Activated naive CD8-positive, alpha-beta T cell treated with anti-CD3 and anti-CD28 coated beads, Interleukin-2, amount 10 ng/mL, durations not matched to agents 7 days and 5 days (primary cell): ENCODE data around the gene PIP4K2A. TPM values are rescaled to one million over a fixed set of nuclear protein-coding genes. Genes with fewer than 3 reads are reported as not detected.
A peak's percentile ranks its signal among the peaks of the same experiment; 100 is the strongest.

Experiments used
- ATAC-seq: fragments of 150-1000 bp; cut with Tn5 transposase; one replicate; pipeline ENCODE4 v1.10.0; 2021; ENCODE audit warnings: low read depth, moderate library complexity
- POLR2A ChIA-PET: fragments of 350-600 bp; sonication (Branson Sonifier 250); formaldehyde crosslinking; loops from one replicate; lab custom pipeline; 2021; ENCODE audit warnings: antibody characterized with exemption; lab: Charles Lee
- DNase-seq: peaks from one replicate; pipeline ENCODE4 v3.0.0; 2021
- H3K27ac Mint-ChIP-seq: one replicate; pipeline ENCODE4 v1.8.0; 2022; ENCODE audit warnings: mild to moderate bottlenecking, mixed read lengths
- H3K27me3 Mint-ChIP-seq: one replicate; pipeline ENCODE4 v1.8.0; 2022; ENCODE audit warnings: mild to moderate bottlenecking, moderate library complexity, mixed read lengths
- H3K36me3 Mint-ChIP-seq: one replicate; pipeline ENCODE4 v1.8.0; 2021; ENCODE audit warnings: mild to moderate bottlenecking, mixed read lengths
- H3K4me1 Mint-ChIP-seq: one replicate; pipeline ENCODE4 v1.8.0; 2021; ENCODE audit warnings: mixed read lengths
- H3K4me3 Mint-ChIP-seq: one replicate; pipeline ENCODE4 v1.8.0; 2022; ENCODE audit warnings: mild to moderate bottlenecking, moderate library complexity, mixed read lengths
- H3K9me3 Mint-ChIP-seq: one replicate; pipeline ENCODE4 v1.8.0; 2021; ENCODE audit warnings: mixed read lengths
- total RNA-seq, 2 experiments: library from RNA; stranded (reverse); gene quantifications; one replicate each; pipeline ENCODE4 v1.2.3, GENCODE V29; 2021

PIP4K2A gene
- total RNA-seq, 2 experiments from 2014 or later, result 179 to 199 TPM

DNA sequence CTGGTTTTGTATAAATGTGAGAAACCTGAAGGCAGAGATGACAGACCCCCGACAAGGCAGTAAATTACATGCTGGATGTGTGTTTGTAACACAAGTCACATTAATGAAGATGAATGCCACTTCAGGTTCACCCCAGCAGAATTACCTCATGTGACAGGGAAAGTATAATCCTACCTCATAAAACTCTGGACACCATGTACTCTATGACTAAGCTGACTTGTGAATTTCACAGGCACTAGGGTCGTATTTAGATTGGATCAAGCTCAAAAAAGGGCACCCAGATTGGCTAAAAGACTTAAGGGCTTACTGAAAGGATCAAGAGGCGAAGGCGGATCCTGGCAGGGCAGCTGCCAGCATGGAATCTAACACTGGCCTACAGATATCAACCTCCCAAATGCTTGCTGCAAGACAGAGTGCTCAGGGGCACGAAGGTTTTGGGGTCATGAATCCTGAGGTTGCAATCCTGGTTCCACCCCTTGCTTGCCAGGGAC lies 161.4 kb downstream of the PIP4K2A start:
- ATAC-seq (no peak), DNase-seq (no peak)
- POLR2A ChIA-PET, result no interaction called here
- Mint-ChIP-seq H3K27ac (no peak overlapping the region), H3K4me1 (peaks cover 8% of the 10 kb centered on the region), H3K36me3 (peaks cover 17% of the 10 kb centered on the region), H3K4me3 (no peak overlapping the region), H3K27me3 (no peaks in the 10 kb centered on the region), H3K9me3 (no peaks in the 10 kb centered on the region)

DNA sequence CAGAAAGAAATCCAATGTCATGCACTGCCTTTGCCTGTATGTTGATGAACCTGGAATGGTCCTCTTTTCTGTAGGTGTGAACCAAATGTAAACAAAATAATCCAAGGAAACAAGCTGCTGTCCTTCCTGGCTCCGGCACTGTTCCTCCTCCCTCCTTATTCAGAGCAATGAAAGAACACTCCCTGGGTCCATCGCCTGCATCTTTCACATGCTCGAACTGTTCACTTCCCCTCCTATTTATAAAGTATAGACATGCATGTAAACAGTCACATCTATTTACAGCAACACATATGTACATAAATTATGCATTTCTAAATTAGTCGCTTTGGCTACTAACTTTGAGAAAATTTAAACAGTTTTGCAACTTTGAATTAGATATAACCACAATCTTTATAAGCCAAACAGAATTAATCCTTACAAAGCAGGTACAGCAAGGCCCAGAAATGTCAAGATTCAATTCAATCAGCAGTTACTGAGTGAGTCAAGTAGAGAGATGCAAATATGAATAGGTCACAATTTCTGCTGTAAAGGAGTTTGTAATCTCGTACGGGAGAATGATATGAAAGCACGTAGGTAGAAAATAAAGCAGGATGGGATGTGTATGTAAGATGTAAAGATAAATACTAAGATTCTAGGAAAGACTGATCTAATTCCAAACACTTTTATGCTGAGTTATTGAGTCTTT lies 162.6 kb downstream of the PIP4K2A start:
- POLR2A ChIA-PET, result no interaction called here
- H3K9me3 Mint-ChIP-seq, result no peaks in the 10 kb centered on the region
- DNase-seq, result no peak
- no peak overlapping the region for H3K4me3 Mint-ChIP-seq
- H3K27me3 Mint-ChIP-seq, result no peaks in the 10 kb centered on the region
- ATAC-seq, result no peak
- H3K4me1 Mint-ChIP-seq, result peaks cover 10% of the 10 kb centered on the region
- peaks cover 27% of the 10 kb centered on the region for H3K36me3 Mint-ChIP-seq
- no peak overlapping the region for H3K27ac Mint-ChIP-seq

DNA sequence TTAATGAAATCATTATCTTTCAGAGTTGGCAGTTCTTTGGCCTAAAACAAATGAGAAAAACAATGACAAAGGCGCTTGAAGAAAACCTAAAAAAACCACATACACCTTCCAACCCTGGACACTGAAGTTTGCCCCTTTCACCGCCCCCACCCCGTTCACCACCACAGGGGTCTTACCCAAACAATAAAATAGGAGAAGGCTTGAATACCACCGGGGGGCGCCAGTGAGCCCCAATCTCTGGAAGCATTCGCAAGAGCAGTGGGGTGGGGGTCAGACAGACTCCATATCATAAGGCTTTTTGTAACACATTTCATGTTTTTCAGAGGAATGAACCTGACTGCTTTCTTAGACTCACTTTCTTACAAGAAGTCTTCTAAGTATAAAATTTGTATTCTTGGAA lies 163.6 kb downstream of the PIP4K2A start:
- POLR2A ChIA-PET, result no interaction called here
- Mint-ChIP-seq H3K36me3 (peaks cover 33% of the 10 kb centered on the region), H3K4me1 (peaks cover 10% of the 10 kb centered on the region), H3K27me3 (no peaks in the 10 kb centered on the region), H3K9me3 (no peaks in the 10 kb centered on the region), H3K27ac (peak overlapping the region; percentile 30), H3K4me3 (no peak overlapping the region)
- ATAC-seq (no peak), DNase-seq (peak; percentile 71)

DNA sequence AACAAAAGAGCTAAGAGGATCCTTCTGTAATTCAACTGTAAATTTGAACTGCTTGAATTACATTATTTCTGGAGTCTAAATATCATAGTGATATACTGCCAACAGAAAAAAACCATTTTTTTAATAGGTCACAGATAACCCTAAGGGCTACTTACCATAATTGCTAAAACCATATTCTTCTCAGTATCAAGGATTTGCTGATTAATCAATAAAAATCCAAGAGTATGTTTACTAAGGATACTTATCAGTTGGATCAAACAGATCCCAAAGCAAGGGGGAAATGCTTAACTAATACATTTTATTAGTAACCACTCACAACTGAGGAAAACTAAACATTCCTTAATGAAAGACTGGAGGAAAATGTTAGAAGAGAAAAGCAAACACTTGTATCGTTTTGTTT lies 166.0 kb downstream of the PIP4K2A start:
- POLR2A ChIA-PET, result no interaction called here
- Mint-ChIP-seq H3K4me1 (peaks cover 19% of the 10 kb centered on the region), H3K4me3 (no peak overlapping the region), H3K27ac (no peak overlapping the region), H3K27me3 (no peaks in the 10 kb centered on the region), H3K9me3 (no peaks in the 10 kb centered on the region), H3K36me3 (peaks cover 41% of the 10 kb centered on the region)
- DNase-seq, result no peak
- ATAC-seq, result no peak

DNA sequence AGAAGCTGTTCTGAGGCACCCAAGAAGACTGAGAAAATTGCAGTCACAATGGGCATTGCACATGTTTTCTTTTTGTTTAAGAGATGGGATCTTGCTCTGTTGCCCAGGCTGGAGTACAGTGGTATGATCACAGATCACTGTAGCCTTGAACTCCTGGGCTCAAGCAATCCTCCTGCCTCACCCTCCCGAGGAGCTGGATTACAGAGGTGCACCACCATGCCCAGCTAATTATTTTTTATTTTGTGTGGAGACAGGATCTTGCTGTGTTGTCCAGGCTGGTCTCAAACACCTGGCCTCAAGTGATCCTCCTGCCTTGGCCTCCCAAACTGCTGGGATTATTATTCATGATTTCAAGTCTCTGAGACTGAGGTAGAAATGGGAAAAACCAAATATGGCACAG lies 168.7 kb downstream of the PIP4K2A start:
- Mint-ChIP-seq H3K27me3 (no peaks in the 10 kb centered on the region), H3K27ac (peak overlapping the region; percentile 12), H3K4me3 (no peak overlapping the region), H3K36me3 (peaks cover 45% of the 10 kb centered on the region), H3K9me3 (no peaks in the 10 kb centered on the region), H3K4me1 (peaks cover 13% of the 10 kb centered on the region)
- DNase-seq (no peak), ATAC-seq (no peak)
- POLR2A ChIA-PET, result interaction anchor here (1.0 kb wide), 1 partner anchor 109 kb away, joined by 3 read pairs; no protein-coding TSS in a partner anchor

DNA sequence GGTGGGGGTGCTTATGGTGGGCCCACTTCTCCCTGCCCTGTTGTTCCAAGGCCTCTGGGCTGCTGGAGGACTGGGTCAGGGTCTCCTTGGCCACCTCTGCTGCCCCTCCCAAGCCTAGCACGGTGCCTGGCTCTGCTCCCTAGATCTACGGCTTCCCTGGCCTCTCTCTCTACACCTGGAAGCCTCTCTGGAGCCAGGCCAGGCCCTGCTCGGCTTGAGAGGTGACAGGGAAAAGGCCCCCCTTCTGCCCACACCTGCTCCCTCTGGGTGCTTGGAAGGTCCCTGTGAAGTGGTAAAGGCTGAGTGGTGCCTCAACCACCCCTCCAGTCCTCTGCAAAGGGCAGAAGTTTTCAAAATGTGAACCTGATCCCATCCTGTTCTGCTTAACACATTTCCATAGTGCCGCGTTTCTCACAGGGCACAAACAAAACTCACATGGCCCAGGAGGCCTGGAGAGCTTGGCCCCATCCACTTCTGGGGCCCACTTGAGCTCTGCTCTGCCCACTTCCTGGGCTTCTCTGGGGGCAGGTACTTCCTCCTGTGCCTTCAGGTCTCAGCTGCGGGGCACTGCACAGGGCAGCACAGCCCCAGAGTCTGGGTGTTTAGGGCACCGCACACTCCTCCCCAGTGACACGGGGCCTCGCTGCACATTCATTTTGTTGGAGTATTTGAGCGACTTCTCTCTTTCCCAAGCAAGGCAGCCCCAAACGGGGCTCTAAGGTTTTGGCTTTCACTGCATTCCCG lies 169.9 kb downstream of the PIP4K2A start:
- H3K27me3 Mint-ChIP-seq, result no peaks in the 10 kb centered on the region
- H3K27ac Mint-ChIP-seq, result peak overlapping the region; percentile 87
- no peaks in the 10 kb centered on the region for H3K9me3 Mint-ChIP-seq
- peak overlapping the region; percentile 47 for H3K4me3 Mint-ChIP-seq
- peaks cover 13% of the 10 kb centered on the region for H3K4me1 Mint-ChIP-seq
- POLR2A ChIA-PET, result interaction anchor here (1.0 kb wide), 1 partner anchor 108 kb away, joined by 3 read pairs; no protein-coding TSS in a partner anchor
- ATAC-seq (peak; percentile 98), DNase-seq (no peak)
- H3K36me3 Mint-ChIP-seq, result peaks cover 47% of the 10 kb centered on the region

DNA sequence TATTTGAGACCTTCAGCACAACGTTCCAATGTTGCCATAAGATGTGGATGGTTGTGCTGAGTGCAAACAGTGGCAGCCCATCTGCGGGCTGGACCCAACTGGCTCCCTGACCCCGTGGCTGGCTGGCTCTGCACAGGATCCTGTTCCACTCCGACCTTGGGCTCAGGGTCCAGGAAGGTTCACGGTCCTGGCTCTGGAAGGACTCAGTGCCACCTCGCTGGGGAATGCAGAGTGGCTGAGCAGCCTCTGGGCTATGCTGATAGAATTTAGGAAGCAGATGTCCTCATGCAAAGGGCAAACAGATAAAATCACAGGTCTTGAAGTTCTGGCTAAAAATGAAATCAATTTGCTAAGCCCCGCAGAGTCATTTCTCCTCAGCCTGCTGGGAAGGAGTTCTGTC lies 171.6 kb downstream of the PIP4K2A start:
- ATAC-seq (no peak), DNase-seq (no peak)
- Mint-ChIP-seq H3K36me3 (peaks cover 50% of the 10 kb centered on the region), H3K9me3 (no peaks in the 10 kb centered on the region), H3K27me3 (no peaks in the 10 kb centered on the region), H3K4me3 (no peak overlapping the region), H3K27ac (no peak overlapping the region), H3K4me1 (peaks cover 14% of the 10 kb centered on the region)
- POLR2A ChIA-PET, result no interaction called here

DNA sequence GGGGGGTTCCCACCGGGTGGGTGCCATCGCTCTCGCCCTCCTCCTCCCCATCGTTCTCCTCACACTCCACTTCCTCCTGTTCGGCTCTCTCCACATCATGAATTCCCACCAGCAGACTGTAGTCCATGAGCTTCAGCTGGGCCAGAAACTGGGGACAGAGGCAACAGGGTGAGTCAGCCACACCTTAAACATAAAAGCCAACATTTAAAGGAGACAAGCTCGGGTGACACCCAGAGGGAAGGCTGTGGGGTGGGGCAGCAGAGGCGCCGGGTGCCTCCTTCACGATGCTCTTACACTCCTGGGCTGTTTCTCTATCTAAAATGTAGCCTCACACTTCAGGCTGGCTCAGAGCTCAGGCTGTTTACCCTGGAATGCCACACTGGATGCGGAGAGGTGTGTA lies 172.5 kb downstream of the PIP4K2A start:
- Mint-ChIP-seq H3K4me3 (no peak overlapping the region), H3K9me3 (no peaks in the 10 kb centered on the region), H3K36me3 (peaks cover 48% of the 10 kb centered on the region), H3K27ac (no peak overlapping the region), H3K4me1 (peaks cover 12% of the 10 kb centered on the region), H3K27me3 (no peaks in the 10 kb centered on the region)
- ATAC-seq (no peak), DNase-seq (no peak)
- POLR2A ChIA-PET, result no interaction called here

DNA sequence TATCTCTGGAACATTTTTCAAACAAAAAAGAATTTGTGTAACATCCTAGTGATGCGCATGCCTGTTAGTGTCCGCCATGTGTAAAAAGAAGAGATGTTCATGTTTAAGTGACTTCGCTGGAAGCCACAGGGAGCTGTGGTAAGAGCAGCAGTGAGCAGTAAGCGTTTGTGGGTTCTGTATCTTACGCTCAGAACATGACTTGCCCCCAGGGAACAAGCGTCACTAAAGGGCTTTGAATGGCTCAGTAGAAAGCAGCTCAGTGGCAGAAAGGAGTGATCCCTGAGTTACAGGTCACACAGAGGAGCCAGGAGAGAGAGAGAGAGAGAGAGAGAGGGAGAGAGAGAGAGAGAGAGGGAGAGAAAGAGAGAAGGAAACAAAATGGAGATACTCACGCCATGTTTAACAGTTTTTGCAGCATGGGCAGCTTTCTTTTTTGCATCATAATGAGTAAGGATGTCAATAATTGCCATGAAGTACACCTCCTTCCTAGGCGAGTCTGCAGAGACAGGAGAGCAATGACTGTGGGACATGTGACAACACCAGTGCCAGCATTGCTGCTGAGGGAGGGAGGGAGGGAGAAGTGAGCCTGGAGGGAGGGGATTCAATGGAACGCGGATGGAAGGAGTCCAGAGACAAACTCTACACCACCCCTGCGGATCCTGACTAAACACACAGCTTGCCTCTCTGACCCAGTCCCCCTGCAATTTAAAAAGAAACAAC lies 174.6 kb downstream of the PIP4K2A start:
- H3K27ac Mint-ChIP-seq, result peak overlapping the region; percentile 66
- H3K4me1 Mint-ChIP-seq, result peaks cover 7% of the 10 kb centered on the region
- DNase-seq (no peak), ATAC-seq (no peak)
- no peaks in the 10 kb centered on the region for H3K27me3 Mint-ChIP-seq
- peaks cover 54% of the 10 kb centered on the region for H3K36me3 Mint-ChIP-seq
- H3K9me3 Mint-ChIP-seq, result no peaks in the 10 kb centered on the region
- POLR2A ChIA-PET, result no interaction called here
- no peak overlapping the region for H3K4me3 Mint-ChIP-seq

DNA sequence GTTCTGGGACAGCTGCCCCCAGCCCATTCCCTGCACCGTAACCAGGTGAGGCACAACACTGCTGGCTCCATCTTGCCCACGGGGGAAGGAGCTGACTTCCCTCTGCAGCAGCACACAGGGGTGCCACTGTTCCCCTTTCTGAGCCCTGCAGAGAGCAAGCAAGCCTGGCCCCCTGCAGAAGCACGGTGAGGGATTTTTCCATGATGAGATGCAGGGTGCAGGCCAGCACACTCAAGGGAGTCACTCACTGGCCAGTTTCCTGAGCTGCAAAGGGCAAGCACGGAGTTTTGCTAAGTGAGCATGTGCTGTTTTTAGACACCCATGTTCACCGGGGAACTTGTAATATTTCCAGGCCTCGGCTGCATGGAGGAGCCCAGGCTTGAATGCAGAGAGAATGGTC lies 176.6 kb downstream of the PIP4K2A start:
- Mint-ChIP-seq H3K36me3 (peaks cover 68% of the 10 kb centered on the region), H3K27ac (no peak overlapping the region), H3K27me3 (no peaks in the 10 kb centered on the region), H3K4me1 (peaks cover 2% of the 10 kb centered on the region), H3K9me3 (no peaks in the 10 kb centered on the region), H3K4me3 (no peak overlapping the region)
- no peak for ATAC-seq
- DNase-seq, result no peak
- POLR2A ChIA-PET, result no interaction called here

DNA sequence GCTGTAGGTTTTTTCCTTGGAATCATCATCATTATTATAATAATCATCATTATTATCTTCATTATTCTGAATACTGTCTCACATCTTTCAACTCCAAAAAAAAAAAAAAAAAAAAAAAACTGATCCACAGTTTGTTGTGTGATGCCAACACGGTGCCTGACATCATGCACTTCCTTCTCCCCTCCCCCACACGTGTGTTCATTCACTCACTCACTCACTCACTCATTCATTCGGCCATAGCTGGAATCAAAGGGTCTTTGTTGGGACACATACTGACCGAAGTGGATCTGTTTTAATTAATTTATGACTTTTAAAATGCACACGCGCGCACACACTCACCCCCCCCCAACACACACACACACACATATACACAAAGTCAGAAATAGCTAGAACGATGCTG lies 177.8 kb downstream of the PIP4K2A start:
- Mint-ChIP-seq H3K36me3 (peaks cover 68% of the 10 kb centered on the region), H3K4me3 (no peak overlapping the region), H3K4me1 (peaks cover 2% of the 10 kb centered on the region), H3K9me3 (peaks cover 4% of the 10 kb centered on the region), H3K27ac (no peak overlapping the region), H3K27me3 (no peaks in the 10 kb centered on the region)
- DNase-seq, result no peak
- POLR2A ChIA-PET, result no interaction called here
- ATAC-seq, result no peak

DNA sequence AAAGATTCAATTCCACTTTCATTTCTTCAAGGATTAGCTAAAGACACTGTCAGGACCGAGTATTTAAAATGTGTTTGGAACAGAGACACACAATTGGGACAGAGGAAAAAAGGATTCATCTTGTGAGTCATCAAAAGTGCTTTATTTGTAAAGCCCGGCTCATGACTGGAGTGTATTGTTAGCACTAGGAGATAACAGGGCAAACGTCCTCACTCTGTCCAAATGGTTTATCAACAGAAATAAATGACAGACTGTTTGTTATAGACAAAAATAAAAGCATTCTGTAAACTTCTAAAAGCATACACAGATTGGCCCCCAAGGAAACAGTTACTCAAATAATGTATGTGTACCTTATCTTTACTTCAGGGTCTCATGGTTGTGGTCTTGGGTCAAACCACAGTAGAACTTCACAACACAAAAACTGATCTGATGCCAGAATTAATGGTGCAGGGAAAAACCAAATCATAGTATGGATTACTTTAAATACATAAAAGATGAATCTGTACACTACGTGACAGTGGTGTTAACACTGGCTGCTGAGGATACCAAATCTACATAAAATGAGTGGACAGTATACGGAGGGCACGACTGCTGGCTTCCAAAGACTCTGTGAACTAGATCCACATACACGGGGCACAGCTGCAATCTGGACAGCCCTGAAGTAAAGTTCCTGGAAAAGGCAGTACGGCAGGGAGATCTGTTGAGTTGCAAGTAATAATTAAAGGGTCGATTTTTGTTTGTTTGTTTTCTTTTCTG lies 179.4 kb downstream of the PIP4K2A start:
- DNase-seq, result no peak
- Mint-ChIP-seq H3K36me3 (peaks cover 61% of the 10 kb centered on the region), H3K4me1 (peaks cover 2% of the 10 kb centered on the region), H3K27me3 (no peaks in the 10 kb centered on the region), H3K4me3 (no peak overlapping the region), H3K9me3 (peaks cover 5% of the 10 kb centered on the region), H3K27ac (no peak overlapping the region)
- POLR2A ChIA-PET, result no interaction called here
- ATAC-seq, result no peak

DNA sequence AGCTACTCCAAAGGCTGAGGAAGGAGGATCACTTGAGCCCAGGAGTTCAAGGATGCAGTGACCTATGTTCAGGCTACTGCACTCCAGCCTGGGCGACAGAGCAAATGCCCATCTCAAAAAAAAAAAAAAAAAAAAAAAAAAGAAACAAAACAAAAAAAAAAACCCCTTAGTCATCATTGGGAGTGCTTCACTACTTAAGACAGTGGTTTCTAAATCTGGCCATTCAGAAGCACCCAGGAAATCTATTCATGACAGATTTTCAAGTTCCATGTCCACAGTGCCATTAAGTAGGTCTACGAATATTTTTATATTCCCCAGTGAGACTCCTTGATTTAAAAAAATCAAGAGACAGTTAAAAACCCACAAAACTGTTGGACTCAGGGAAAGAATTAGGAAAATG lies 182.9 kb downstream of the PIP4K2A start:
- no peak overlapping the region for H3K27ac Mint-ChIP-seq
- H3K36me3 Mint-ChIP-seq, result peaks cover 38% of the 10 kb centered on the region
- H3K4me1 Mint-ChIP-seq, result no peaks in the 10 kb centered on the region
- ATAC-seq, result no peak
- peaks cover 9% of the 10 kb centered on the region for H3K27me3 Mint-ChIP-seq
- no peak for DNase-seq
- H3K4me3 Mint-ChIP-seq, result no peak overlapping the region
- H3K9me3 Mint-ChIP-seq, result peaks cover 14% of the 10 kb centered on the region
- POLR2A ChIA-PET, result no interaction called here
